ENCODE data around the gene MRO. TPM values are rescaled to one million over a fixed set of nuclear protein-coding genes. Genes with fewer than 3 reads are reported as not detected.
"Not testable (repeated sequence)": the region's sequence is repeated elsewhere in the genome, so short reads cannot be mapped to it uniquely, and the experiment has no call there.

MRO gene
- total RNA-seq, 1 experiment from 2014 or later: 5.5 TPM

- in situ Hi-C loops (cut with HindIII; ENCODE audit: low pct_unique_long_range_greater_than_20kb, low sequenced_read_pairs): no loop called here
- DNase-seq (ENCODE audit: low read depth, low spot score): no peak
Measured at GRCh38 chr18:50806208-50806616, 13.6 kb downstream of the MRO start.

GRCh38 chr18:50805732-50806131 lies 14.1 kb downstream of the MRO start:
- in situ Hi-C loops (cut with HindIII; ENCODE audit: low pct_unique_long_range_greater_than_20kb, low sequenced_read_pairs): no loop called here
- no peak for DNase-seq (ENCODE audit: low read depth, low spot score)

GRCh38 chr18:50803592-50803991 lies 16.2 kb downstream of the MRO start:
- in situ Hi-C loops (cut with HindIII; ENCODE audit: low pct_unique_long_range_greater_than_20kb, low sequenced_read_pairs): no loop called here
- no peak for DNase-seq (ENCODE audit: low read depth, low spot score)

GRCh38 chr18:50802141-50802540 lies 17.7 kb downstream of the MRO start:
- in situ Hi-C loops (cut with HindIII; ENCODE audit: low pct_unique_long_range_greater_than_20kb, low sequenced_read_pairs): no loop called here
- no peak for DNase-seq (ENCODE audit: low read depth, low spot score)

- in situ Hi-C loops (cut with HindIII; ENCODE audit: low pct_unique_long_range_greater_than_20kb, low sequenced_read_pairs): no loop called here
- peak; percentile 33 for DNase-seq (ENCODE audit: low read depth, low spot score)
Measured at GRCh38 chr18:50797142-50797541, 22.7 kb downstream of the MRO start.

- no peak for DNase-seq (ENCODE audit: low read depth, low spot score)
- in situ Hi-C loops (cut with HindIII; ENCODE audit: low pct_unique_long_range_greater_than_20kb, low sequenced_read_pairs): no loop called here
Measured at GRCh38 chr18:50796495-50796894, 23.3 kb downstream of the MRO start.

- no peak for DNase-seq (ENCODE audit: low read depth, low spot score)
- in situ Hi-C loops (cut with HindIII; ENCODE audit: low pct_unique_long_range_greater_than_20kb, low sequenced_read_pairs): no loop called here
Measured at GRCh38 chr18:50793641-50794565, 25.9 kb downstream of the MRO start.

GRCh38 chr18:50792885-50793284 lies 26.9 kb downstream of the MRO start:
- in situ Hi-C loops (cut with HindIII; ENCODE audit: low pct_unique_long_range_greater_than_20kb, low sequenced_read_pairs): no loop called here
- no peak for DNase-seq (ENCODE audit: low read depth, low spot score)

- peak; percentile 20 for DNase-seq (ENCODE audit: low read depth, low spot score)
- in situ Hi-C loops (cut with HindIII; ENCODE audit: low pct_unique_long_range_greater_than_20kb, low sequenced_read_pairs): no loop called here
Measured at GRCh38 chr18:50791599-50792438, 28.0 kb downstream of the MRO start.

- DNase-seq (ENCODE audit: low read depth, low spot score): no peak
- in situ Hi-C loops (cut with HindIII; ENCODE audit: low pct_unique_long_range_greater_than_20kb, low sequenced_read_pairs): no loop called here
Measured at GRCh38 chr18:50790948-50791347, 28.9 kb downstream of the MRO start.

GRCh38 chr18:50790241-50790640 lies 29.6 kb downstream of the MRO start:
- DNase-seq (ENCODE audit: low read depth, low spot score): no peak
- in situ Hi-C loops (cut with HindIII; ENCODE audit: low pct_unique_long_range_greater_than_20kb, low sequenced_read_pairs): no loop called here

GRCh38 chr18:50788284-50788683 lies 31.5 kb downstream of the MRO start:
- no peak for DNase-seq (ENCODE audit: low read depth, low spot score)
- in situ Hi-C loops (cut with HindIII; ENCODE audit: low pct_unique_long_range_greater_than_20kb, low sequenced_read_pairs): no loop called here

- in situ Hi-C loops (cut with HindIII; ENCODE audit: low pct_unique_long_range_greater_than_20kb, low sequenced_read_pairs): no loop called here
- no peak for DNase-seq (ENCODE audit: low read depth, low spot score)
Measured at GRCh38 chr18:50786864-50787263, 33.0 kb downstream of the MRO start.

GRCh38 chr18:50783553-50783952 lies 36.3 kb downstream of the MRO start:
- in situ Hi-C loops (cut with HindIII; ENCODE audit: low pct_unique_long_range_greater_than_20kb, low sequenced_read_pairs): no loop called here
- DNase-seq (ENCODE audit: low read depth, low spot score): no peak

GRCh38 chr18:50779021-50779420 lies 40.8 kb downstream of the MRO start:
- in situ Hi-C loops (cut with HindIII; ENCODE audit: low pct_unique_long_range_greater_than_20kb, low sequenced_read_pairs); DNase-seq (ENCODE audit: low read depth, low spot score): not testable (repeated sequence)

GRCh38 chr18:50776383-50776782 lies 43.4 kb downstream of the MRO start:
- in situ Hi-C loops (cut with HindIII; ENCODE audit: low pct_unique_long_range_greater_than_20kb, low sequenced_read_pairs): no loop called here

GRCh38 chr18:50775726-50776125 lies 44.1 kb downstream of the MRO start:
- in situ Hi-C loops (cut with HindIII; ENCODE audit: low pct_unique_long_range_greater_than_20kb, low sequenced_read_pairs): no loop called here
- DNase-seq (ENCODE audit: low read depth, low spot score): no peak

More at GRCh38 chr18:50776383-50776782, 43.4 kb downstream of the MRO start:
- DNase-seq (ENCODE audit: low read depth, low spot score): no peak

- DNase-seq (ENCODE audit: low read depth, low spot score): no peak
- in situ Hi-C loops (cut with HindIII; ENCODE audit: low pct_unique_long_range_greater_than_20kb, low sequenced_read_pairs): no loop called here
Measured at GRCh38 chr18:50775207-50775606, 44.6 kb downstream of the MRO start.
